ENCODE measurements around the gene PRXL2A. TPM values are rescaled to one million over a fixed set of nuclear protein-coding genes. Genes with fewer than 3 reads are reported as not detected.

PRXL2A gene
- total RNA-seq, 2 experiments from 2014 or later: 4.5 to 5.2 TPM

DNA sequence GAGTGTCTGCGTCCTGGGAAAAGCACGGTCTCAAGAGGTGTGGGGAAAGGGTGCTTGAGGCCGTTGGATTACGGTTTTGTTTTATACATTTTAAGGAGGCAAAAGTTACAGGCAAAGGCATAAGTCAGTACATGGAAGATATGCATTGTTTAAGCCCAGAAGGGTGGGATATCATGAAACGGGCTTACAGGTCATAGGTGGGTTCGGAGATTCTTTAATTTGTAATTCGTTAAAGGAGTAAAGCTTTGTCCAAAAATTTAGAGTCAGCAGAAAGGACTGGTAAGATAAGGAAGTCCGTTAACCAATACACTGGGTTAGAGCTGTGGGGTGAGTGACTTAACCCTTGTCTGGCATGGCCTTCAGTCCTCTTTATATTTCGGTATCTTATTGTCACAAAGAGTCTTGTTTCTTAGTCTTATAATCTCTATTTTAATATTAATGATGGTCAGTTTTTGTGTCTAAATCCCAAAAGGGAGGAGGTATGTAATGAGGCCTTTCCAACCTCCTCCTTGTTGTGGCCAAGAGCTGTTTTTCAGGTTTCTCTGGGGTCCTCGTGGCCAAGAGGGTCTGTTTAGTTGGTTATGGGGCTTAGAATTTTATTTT is 58.5 kb downstream of the PRXL2A start:
- no peaks in the 10 kb centered on the region for H3K27me3 Mint-ChIP-seq
- H3K36me3 Mint-ChIP-seq (ENCODE audit: low read depth): peaks cover 60% of the 10 kb centered on the region
- no peaks in the 10 kb centered on the region for H3K9me3 Mint-ChIP-seq
- peak overlapping the region; percentile 65 for H3K4me3 Mint-ChIP-seq
- POLR2A ChIA-PET: interaction anchor here (1.2 to 21.7 kb wide), 5 partner anchors 9 to 34 kb away, joined by 4 to 404 read pairs (median 182); partner anchors contain the start of gene TSPAN14
- CTCF ChIA-PET: interaction anchor here (1.2 to 24.7 kb wide), 7 partner anchors 9 to 38 kb away, joined by 4 to 414 read pairs (median 7); partner anchors contain the start of gene TSPAN14
- peak overlapping the region; percentile 90 for H3K27ac Mint-ChIP-seq
- no peak for DNase-seq
- H3K4me1 Mint-ChIP-seq: peaks cover 98% of the 10 kb centered on the region

DNA sequence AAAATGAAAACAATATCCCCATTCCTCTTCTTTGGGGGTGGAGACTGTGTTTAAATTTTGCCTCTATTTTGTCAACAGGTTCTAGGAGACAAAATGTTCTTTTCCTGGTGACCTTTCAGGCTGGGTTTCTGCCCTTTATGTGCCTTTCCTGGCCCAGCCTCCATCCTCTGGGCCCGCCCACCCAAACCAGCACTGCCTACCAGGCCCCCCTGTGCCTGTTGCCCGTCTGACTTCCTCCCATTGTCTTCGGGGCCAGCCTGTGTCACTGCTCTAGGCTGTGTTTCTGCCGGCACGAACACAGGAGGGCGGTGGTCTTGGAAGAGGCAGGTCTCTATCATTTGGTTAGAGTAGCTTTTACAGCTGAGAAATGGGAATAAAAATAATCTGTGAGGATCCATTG is 59.7 kb downstream of the PRXL2A start:
- H3K36me3 Mint-ChIP-seq (ENCODE audit: low read depth): peaks cover 63% of the 10 kb centered on the region
- no peaks in the 10 kb centered on the region for H3K9me3 Mint-ChIP-seq
- peak; percentile 58 for DNase-seq

DNA sequence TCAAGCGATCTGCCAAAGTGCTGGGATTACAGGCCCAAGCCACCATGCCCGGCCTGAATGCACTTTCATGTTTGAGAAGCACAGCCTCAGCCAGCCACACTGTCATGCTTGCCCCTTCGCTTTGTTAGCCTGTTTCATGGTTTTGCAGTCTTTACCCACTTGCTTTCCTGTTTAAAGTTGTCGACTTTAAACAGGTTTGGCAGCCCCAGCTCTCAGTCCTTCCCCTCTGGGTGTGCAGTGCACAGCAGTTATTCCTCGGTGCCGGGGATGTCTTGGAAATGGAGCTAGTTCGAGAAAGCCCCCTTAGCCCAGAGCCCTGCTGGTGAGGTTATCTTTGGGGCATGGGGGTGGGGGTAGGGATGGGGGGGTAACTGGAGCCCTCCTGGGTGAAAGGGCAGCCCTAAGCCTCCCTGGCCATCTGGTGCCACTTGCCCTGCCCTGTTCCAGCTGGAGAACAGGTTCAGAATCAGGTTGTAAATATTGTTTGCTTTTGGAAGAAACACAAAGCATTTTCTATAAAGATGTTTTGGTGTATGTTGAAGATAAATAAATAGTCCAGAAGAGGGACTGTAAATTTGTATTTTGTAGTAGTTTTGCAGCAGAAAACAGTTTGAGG is 60.6 kb downstream of the PRXL2A start:
- Mint-ChIP-seq H3K27me3 (no peaks in the 10 kb centered on the region), H3K36me3 (ENCODE audit: low read depth) (peaks cover 64% of the 10 kb centered on the region), H3K4me1 (peaks cover 99% of the 10 kb centered on the region), H3K27ac (peak overlapping the region; percentile 90), H3K4me3 (peak overlapping the region; percentile 65), H3K9me3 (no peaks in the 10 kb centered on the region)
- POLR2A ChIA-PET: interaction anchor here (11.2 to 21.7 kb wide), 3 partner anchors 11 to 32 kb away, joined by 182 to 404 read pairs (median 333); partner anchors contain the start of gene TSPAN14
- peak; percentile 38 for DNase-seq
- CTCF ChIA-PET: interaction anchor here (1.1 to 24.7 kb wide), 4 partner anchors 11 to 36 kb away, joined by 5 to 414 read pairs (median 54); partner anchors contain the start of gene TSPAN14

More for the DNA sequence above, 59.7 kb downstream of the PRXL2A start:
- peaks cover 98% of the 10 kb centered on the region for H3K4me1 Mint-ChIP-seq
- CTCF ChIA-PET: interaction anchor here (1.2 to 24.7 kb wide), 7 partner anchors 10 to 36 kb away, joined by 4 to 414 read pairs (median 7); partner anchors contain the start of gene TSPAN14
- POLR2A ChIA-PET: interaction anchor here (1.7 to 21.7 kb wide), 4 partner anchors 10 to 33 kb away, joined by 7 to 404 read pairs (median 258); partner anchors contain the start of gene TSPAN14
- H3K27me3 Mint-ChIP-seq: no peaks in the 10 kb centered on the region
- peak overlapping the region; percentile 65 for H3K4me3 Mint-ChIP-seq
- H3K27ac Mint-ChIP-seq: peak overlapping the region; percentile 90

DNA sequence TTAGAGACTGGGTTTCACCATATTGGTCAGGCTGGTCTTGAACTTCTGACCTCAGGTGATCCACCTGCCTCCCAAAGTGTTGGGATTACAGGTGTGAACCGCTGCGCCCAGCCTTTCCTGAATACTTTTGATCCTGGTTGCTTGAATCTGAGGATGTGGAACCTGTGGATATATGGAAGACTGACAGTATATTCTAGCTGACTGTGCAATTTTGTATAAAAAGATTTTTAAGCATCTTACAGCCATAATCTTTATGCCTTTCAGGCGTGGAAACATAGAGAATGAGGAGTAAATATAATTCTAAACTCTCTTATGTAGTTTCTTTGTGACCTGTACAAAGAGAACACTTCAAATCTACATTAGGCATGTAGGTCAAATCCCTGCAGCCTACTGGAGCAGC is 61.9 kb downstream of the PRXL2A start:
- Mint-ChIP-seq H3K27ac (peak overlapping the region; percentile 83), H3K36me3 (ENCODE audit: low read depth) (peaks cover 72% of the 10 kb centered on the region), H3K9me3 (no peaks in the 10 kb centered on the region), H3K4me1 (peaks cover 98% of the 10 kb centered on the region), H3K4me3 (no peak overlapping the region), H3K27me3 (no peaks in the 10 kb centered on the region)
- no peak for DNase-seq
- CTCF ChIA-PET: interaction anchor here (0.7 to 24.7 kb wide), 7 partner anchors 12 to 92 kb away, joined by 3 to 414 read pairs (median 15); partner anchors contain the start of gene TSPAN14
- POLR2A ChIA-PET: interaction anchor here (11.2 to 21.7 kb wide), 3 partner anchors 12 to 31 kb away, joined by 182 to 404 read pairs (median 333); partner anchors contain the start of gene TSPAN14

DNA sequence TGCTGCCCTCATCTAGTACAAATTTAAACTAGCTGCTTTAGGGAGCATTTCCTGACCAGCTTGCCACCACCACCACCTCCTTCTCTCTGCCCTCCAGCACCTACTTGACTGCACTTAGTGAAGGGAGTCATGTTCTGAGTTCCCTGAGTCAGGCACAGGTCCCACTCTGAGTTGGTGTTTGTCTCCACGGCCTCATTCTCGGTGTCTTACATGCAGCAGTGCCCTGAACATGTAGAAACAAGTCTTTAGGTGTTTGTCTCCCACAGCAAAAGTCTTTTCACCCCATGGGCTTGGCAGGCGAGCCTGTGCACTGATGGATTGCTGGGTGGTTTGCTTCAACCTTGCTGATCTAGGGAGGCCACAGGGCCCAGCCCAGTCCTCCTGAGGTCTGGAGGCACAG is 62.6 kb downstream of the PRXL2A start:
- Mint-ChIP-seq H3K4me3 (peak overlapping the region; percentile 35), H3K27me3 (no peaks in the 10 kb centered on the region), H3K36me3 (ENCODE audit: low read depth) (peaks cover 75% of the 10 kb centered on the region), H3K27ac (peak overlapping the region; percentile 83), H3K9me3 (no peaks in the 10 kb centered on the region), H3K4me1 (peaks cover 92% of the 10 kb centered on the region)
- peak; percentile 37 for DNase-seq
- ChIA-PET POLR2A (interaction anchor here (0.8 to 21.7 kb wide), 6 partner anchors 8 to 30 kb away, joined by 3 to 404 read pairs (median 96); partner anchors contain the start of gene TSPAN14), CTCF (interaction anchor here (0.7 to 24.7 kb wide), 9 partner anchors 13 to 93 kb away, joined by 3 to 414 read pairs (median 8); partner anchors contain the start of gene TSPAN14)

DNA sequence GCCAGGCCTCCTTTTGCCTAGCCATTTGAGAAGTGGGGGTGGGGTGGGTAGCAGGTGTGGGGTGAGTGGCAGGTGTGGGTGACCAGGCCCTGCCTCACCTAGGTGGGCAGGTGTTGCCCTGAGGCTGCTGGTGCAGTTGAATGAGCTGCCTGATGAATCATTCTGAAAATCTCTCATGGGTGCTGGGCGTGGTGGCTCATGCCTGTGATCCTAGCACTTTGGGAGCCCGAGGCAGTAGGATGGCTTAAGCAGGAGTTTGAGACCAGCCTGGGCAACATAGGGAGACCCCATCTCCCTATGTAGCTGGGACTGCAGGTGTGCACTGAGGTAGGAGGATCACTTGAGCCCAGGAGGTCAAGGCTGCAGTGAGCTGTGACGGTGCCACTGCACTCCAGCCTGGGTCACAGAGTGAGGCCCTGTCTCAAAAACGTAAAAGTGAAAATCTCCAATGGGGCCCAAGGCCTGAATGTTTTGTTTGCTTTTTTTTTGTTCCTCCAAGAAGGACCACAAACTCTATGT is 63.4 kb downstream of the PRXL2A start:
- H3K36me3 Mint-ChIP-seq (ENCODE audit: low read depth): peaks cover 74% of the 10 kb centered on the region
- peak; percentile 45 for DNase-seq
- ChIA-PET POLR2A (interaction anchor here (0.8 to 21.7 kb wide), 6 partner anchors 8 to 29 kb away, joined by 3 to 404 read pairs (median 96); partner anchors contain the start of gene TSPAN14), CTCF (interaction anchor here (1.0 to 24.7 kb wide), 8 partner anchors 13 to 65 kb away, joined by 3 to 414 read pairs (median 12); partner anchors contain the start of gene TSPAN14)
- H3K27ac Mint-ChIP-seq: peak overlapping the region; percentile 83
- H3K4me1 Mint-ChIP-seq: peaks cover 87% of the 10 kb centered on the region
- H3K27me3 Mint-ChIP-seq: no peaks in the 10 kb centered on the region
- H3K4me3 Mint-ChIP-seq: peak overlapping the region; percentile 5
- no peaks in the 10 kb centered on the region for H3K9me3 Mint-ChIP-seq

DNA sequence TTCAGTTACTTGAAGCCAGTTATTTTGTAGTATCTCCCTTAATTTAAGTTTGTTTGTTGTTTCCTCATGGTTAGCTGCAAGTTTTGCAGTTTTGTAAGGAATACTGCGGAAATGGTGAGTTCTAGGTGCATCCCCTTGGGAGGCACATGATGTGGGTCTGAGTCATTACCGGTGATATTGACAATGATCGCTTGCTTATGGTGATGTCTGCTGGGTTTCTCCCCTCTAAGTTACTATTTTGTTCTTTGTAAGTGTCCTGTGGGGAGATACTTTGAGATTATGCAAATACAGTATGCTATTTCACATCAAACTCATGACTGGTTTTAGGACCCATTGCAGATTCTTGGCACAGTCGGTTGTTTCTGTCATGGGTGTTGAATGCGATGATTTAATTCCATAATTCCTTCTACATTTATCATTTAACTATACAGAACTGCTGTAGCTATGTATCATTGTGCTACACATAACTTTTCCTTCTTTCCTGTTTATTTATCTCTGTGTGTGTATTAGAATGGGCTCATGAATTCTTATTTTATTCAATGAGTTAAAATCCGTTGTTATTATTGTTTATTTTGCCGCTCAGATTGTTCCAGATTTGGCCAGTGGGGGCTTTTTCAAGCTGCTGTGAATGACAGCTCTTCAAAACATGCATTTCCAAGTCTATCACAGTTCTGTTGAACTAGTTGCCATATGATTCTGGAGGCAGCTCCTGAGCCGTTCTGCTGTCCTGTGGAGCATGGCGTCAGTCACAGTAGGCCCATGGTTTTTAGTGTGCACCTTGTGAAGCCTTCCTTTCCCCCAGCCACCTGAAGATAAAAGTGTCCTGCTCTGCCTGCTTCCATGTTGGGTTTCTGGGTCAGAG is 64.1 kb downstream of the PRXL2A start:
- Mint-ChIP-seq H3K36me3 (ENCODE audit: low read depth) (peaks cover 78% of the 10 kb centered on the region), H3K27me3 (no peaks in the 10 kb centered on the region), H3K4me1 (peaks cover 86% of the 10 kb centered on the region), H3K9me3 (no peaks in the 10 kb centered on the region), H3K4me3 (peak overlapping the region; percentile 36), H3K27ac (peak overlapping the region; percentile 83)
- ChIA-PET POLR2A (interaction anchor here (1.0 to 21.7 kb wide), 6 partner anchors 7 to 28 kb away, joined by 3 to 404 read pairs (median 96); partner anchors contain the start of gene TSPAN14), CTCF (interaction anchor here (1.0 to 24.7 kb wide), 9 partner anchors 12 to 64 kb away, joined by 3 to 414 read pairs (median 8); partner anchors contain the start of gene TSPAN14)
- DNase-seq: peak; percentile 50

DNA sequence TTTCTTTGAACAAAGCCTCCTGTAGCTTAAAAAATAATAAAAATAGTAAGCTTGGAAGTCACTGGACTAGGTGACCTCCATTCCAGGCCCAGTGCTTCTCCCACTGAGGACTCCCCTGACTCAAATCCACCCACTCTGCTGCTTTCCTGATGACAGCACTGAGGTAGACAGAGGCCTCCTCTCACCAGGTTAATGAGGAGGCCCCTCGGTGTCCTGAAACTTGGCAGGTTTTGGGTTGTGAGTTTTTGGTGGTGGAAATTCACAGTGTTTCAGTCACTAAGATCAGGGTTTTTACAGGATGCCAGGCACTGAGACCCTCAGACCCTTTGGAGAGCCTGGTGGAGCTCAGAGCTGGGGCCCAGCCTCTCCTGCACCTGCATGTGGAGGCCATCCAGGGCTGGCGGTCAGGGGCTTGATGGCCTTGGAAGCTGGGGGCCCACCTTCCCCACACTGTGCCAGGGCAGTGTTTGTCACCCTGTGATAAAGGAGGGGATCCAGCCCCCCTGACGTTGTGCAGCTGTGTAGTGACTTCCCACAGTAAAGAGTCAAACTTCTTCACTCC is 64.8 kb downstream of the PRXL2A start:
- no peak overlapping the region for H3K4me3 Mint-ChIP-seq
- DNase-seq: no peak
- no peaks in the 10 kb centered on the region for H3K27me3 Mint-ChIP-seq
- peak overlapping the region; percentile 83 for H3K27ac Mint-ChIP-seq
- CTCF ChIA-PET: interaction anchor here (1.0 to 24.7 kb wide), 7 partner anchors 11 to 31 kb away, joined by 4 to 414 read pairs (median 8); partner anchors contain the start of gene TSPAN14
- H3K4me1 Mint-ChIP-seq: peaks cover 86% of the 10 kb centered on the region
- H3K9me3 Mint-ChIP-seq: peaks cover 4% of the 10 kb centered on the region
- H3K36me3 Mint-ChIP-seq (ENCODE audit: low read depth): peaks cover 79% of the 10 kb centered on the region
- POLR2A ChIA-PET: interaction anchor here (1.0 to 21.7 kb wide), 4 partner anchors 8 to 28 kb away, joined by 3 to 404 read pairs (median 258); partner anchors contain the start of gene TSPAN14

DNA sequence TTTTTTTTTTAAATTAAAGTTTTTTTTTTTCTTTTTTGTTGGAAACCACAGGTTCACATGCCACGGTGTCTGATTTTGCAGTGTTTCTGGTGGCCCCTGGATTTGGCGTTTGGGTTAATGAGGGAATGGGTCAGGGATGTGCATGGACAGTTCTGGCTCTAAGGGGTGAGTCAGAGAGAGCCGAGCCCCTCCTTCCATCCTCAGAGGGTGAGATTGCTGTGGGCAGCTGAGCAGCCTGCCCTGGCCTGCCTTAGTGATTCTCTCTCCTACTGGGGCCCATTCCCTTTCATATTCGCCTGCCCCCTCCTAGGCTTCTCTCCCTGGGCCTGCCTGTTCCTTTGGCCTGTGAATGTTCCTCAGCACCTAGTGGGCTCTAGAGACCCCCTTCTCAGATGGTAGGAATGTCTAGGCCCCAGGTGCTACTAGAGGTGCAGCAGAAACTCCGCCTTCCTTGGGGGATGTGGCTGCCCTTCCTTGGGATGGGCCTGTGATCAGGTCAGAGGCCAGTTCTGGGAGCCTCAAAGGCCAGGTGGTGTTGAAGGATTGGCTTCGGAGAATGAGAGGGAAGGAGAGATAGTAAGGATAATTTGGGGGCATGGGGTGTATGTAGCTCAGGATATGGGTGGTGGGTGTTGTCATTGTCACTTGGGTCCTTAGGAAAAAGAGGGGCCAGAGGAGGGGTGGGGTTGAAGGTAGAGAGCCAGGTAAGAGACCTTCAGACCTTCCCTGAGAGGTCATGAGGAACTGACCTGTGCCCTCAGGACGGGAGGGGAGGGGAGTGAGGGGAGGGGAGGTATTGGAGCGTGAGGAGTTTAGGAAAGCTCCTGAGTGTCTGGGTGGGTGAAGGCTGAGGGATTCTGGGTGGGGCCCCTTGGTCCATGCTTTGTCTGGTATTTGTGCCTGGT is 65.6 kb downstream of the PRXL2A start:
- CTCF ChIA-PET: interaction anchor here (1.1 to 24.7 kb wide), 4 partner anchors 13 to 30 kb away, joined by 3 to 414 read pairs (median 4); no protein-coding TSS in a partner anchor
- Mint-ChIP-seq H3K4me3 (no peak overlapping the region), H3K9me3 (peaks cover 6% of the 10 kb centered on the region), H3K27ac (peak overlapping the region; percentile 83), H3K36me3 (ENCODE audit: low read depth) (peaks cover 80% of the 10 kb centered on the region), H3K4me1 (peaks cover 83% of the 10 kb centered on the region), H3K27me3 (no peaks in the 10 kb centered on the region)
- POLR2A ChIA-PET: interaction anchor here (1.0 to 21.7 kb wide), 5 partner anchors 9 to 21 kb away, joined by 3 to 404 read pairs (median 7); partner anchors contain the start of gene TSPAN14
- no peak for DNase-seq

DNA sequence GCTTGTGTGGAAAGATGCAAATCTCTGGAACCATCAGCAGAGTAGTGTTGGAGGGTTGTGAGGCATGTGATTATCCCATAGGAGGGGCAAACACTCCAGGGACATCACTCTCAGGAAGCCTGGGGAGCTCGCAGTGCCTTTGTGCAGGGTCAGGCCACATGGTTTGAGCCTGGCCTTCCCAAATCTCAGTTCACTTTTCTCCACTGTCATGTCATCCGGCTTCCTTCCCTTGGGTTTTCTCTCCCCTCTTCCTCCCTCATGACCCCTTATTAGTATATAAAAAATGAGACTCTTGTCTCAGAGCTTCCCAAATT is 66.2 kb downstream of the PRXL2A start:
- Mint-ChIP-seq H3K36me3 (ENCODE audit: low read depth) (peaks cover 80% of the 10 kb centered on the region), H3K27me3 (no peaks in the 10 kb centered on the region), H3K4me3 (no peak overlapping the region), H3K27ac (no peak overlapping the region), H3K9me3 (peaks cover 6% of the 10 kb centered on the region), H3K4me1 (peaks cover 76% of the 10 kb centered on the region)
- no peak for DNase-seq
- POLR2A ChIA-PET: interaction anchor here (0.8 to 21.7 kb wide), 7 partner anchors 11 to 30 kb away, joined by 3 to 404 read pairs (median 3); no protein-coding TSS in a partner anchor
- CTCF ChIA-PET: interaction anchor here (1.1 to 24.7 kb wide), 3 partner anchors 12 to 30 kb away, joined by 3 to 414 read pairs (median 5); no protein-coding TSS in a partner anchor
